Prostate gland (tissue), 2 donors: ENCODE results near the gene KLHL24. TPM values are rescaled to one million over a fixed set of nuclear protein-coding genes. Genes with fewer than 3 reads are reported as not detected.
"Not testable (repeated sequence)": the region's sequence is repeated elsewhere in the genome, so short reads cannot be mapped to it uniquely, and the experiment has no call there.

Experiments used
- DNase-seq: peaks from one replicate; pipeline ENCODE4 v3.0.0-alpha.2; 2019; ENCODE audit warnings: low spot score
- H3K27ac ChIP-seq, 2 donors: fragments of 200-600 bp; sonication (generic); 2 replicates each; pipeline ENCODE4 v1.5.1; 2017 to 2019
- H3K27me3 ChIP-seq: fragments of 200-600 bp; sonication (generic); replicated peaks from 2 replicates; pipeline ENCODE4 v1.5.1; 2019; ENCODE audit not compliant: insufficient read depth
- H3K36me3 ChIP-seq, 2 donors: fragments of 200-600 bp; sonication (generic); 1 replicate in 1 of 2; 2 replicates in 1 of 2; pipeline versions ENCODE4 v1.5.1 to v1.8.1; 2017 to 2019
- H3K4me1 ChIP-seq: fragments of 200-600 bp; sonication (generic); replicated peaks from 2 replicates; pipeline ENCODE4 v1.5.1; 2019
- H3K4me3 ChIP-seq, 2 donors: fragments of 200-600 bp; sonication (generic); 2 replicates each; pipeline ENCODE4 v1.5.1; 2017 to 2019
- H3K9me3 ChIP-seq: fragments of 200-600 bp; sonication (generic); 2 replicates; pipeline ENCODE4 v1.5.1; 2017
- POLR2A ChIP-seq: fragments of 450-650 bp; IDR thresholded peaks from one replicate; pipeline ENCODE4 v1.6.1; 2016; ENCODE audit warnings: antibody characterized with exemption, mild to moderate bottlenecking
- POLR2AphosphoS5 ChIP-seq: sonication (generic); formaldehyde crosslinking; IDR thresholded peaks from one replicate; pipeline ENCODE4 v1.6.1; 2017; ENCODE audit warnings: antibody characterized with exemption
- WGBS: methylation state at CpG from one replicate; pipeline ENCODE4 v1.1.5; 2018; 5-methylcytosine and 5-hydroxymethylcytosine counted together
- intact Hi-C: fragments of 100-400 bp; cut with DNase I; formaldehyde crosslinking; loops from one replicate; pipeline ENCODE4 v1.14.2; 2022
- total RNA-seq, 2 donors: library from RNA; depleted of rRNA; stranded (reverse); fragments of >200 nt; gene quantifications; one replicate each; pipeline ENCODE4 v1.1.0, GENCODE V29; 2016
- TF ChIP-seq, protein P1 (sequence below), 4 experiments: fragments of 200-600 bp in 2 of 4; fragments of 450-650 bp in 2 of 4; sonication (generic) in 2 of 4; IDR thresholded peaks; 1 replicate in 3 of 4; 2 replicates in 1 of 4; pipeline ENCODE4 v1.5.1; 2016 to 2019; ENCODE audit warnings: antibody characterized with exemption in 4 of 4, mild to moderate bottlenecking in 2 of 4, moderate library complexity in 2 of 4

KLHL24 gene
- total RNA-seq, 2 donors from 2014 or later, result 69.5 to 79.2 TPM

DNA sequence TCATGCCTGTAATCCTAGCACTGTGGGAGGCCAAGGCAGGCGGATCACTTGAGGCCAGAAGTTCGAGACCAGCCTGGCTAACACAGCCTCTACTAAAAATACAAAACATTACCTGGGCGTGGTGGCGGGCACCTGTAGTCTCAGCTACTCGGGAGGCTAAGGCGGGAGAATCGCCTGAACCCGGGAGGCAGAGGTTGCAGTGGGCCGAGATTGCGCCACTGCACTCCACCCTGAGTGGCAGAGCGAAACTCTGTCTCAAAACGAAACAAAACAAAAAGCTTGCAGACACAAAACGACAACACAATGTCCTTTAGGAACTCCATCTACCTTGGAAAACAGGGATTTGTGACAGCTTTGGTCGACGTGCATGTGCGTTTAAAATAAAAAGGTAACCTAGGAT lies 716 bp upstream of the KLHL24 start:
- intact Hi-C loops, result loop anchor here (5.0 to 10.0 kb wide), 3 partner anchors 63 to 160 kb away; partner anchors contain the start of gene YEATS2
- TF ChIP-seq, protein P1, sequence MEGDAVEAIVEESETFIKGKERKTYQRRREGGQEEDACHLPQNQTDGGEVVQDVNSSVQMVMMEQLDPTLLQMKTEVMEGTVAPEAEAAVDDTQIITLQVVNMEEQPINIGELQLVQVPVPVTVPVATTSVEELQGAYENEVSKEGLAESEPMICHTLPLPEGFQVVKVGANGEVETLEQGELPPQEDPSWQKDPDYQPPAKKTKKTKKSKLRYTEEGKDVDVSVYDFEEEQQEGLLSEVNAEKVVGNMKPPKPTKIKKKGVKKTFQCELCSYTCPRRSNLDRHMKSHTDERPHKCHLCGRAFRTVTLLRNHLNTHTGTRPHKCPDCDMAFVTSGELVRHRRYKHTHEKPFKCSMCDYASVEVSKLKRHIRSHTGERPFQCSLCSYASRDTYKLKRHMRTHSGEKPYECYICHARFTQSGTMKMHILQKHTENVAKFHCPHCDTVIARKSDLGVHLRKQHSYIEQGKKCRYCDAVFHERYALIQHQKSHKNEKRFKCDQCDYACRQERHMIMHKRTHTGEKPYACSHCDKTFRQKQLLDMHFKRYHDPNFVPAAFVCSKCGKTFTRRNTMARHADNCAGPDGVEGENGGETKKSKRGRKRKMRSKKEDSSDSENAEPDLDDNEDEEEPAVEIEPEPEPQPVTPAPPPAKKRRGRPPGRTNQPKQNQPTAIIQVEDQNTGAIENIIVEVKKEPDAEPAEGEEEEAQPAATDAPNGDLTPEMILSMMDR (IDR thresholded peaks at IDR 0.05), result no peak
- TF ChIP-seq POLR2AphosphoS5 (no peak), POLR2A (no peak)
- Histone ChIP-seq H3K27me3 (no peaks in the 10 kb centered on the region), H3K36me3 (no peaks in the 10 kb centered on the region), H3K4me3 (peak overlapping the region in 1 of 2 donors; percentile 95), H3K9me3 (no peaks in the 10 kb centered on the region), H3K4me1 (peaks cover 3% of the 10 kb centered on the region), H3K27ac (peak overlapping the region; percentile 98 to 100)
- 77% methylated on average over 16 of the region's 16 CpGs for WGBS
- no peak for DNase-seq

DNA sequence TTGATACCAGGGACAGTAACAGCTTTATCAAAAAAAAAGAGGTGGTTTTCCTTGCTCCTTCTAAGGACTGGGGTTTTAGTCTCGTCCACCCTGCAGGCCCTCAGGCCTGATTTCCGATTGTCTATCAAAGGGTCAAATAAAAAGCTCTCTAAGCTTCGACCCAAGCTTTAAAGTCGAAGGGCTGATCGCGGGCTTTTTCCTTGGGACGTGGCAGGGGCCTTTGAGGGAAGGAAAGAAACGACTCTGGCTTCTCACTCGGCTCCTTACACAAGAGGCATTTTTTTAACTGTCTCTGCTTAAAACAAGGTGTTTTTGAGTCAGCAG lies 354 bp upstream of the KLHL24 start:
- TF ChIP-seq, protein P1 (IDR thresholded peaks at IDR 0.05), result no peak
- TF ChIP-seq POLR2AphosphoS5, result no peak
- no peak for TF ChIP-seq POLR2A
- no peak for DNase-seq
- intact Hi-C loops, result loop anchor here (5.0 to 10.0 kb wide), 3 partner anchors 62 to 160 kb away; partner anchors contain the start of gene YEATS2
- Histone ChIP-seq H3K27ac (peak overlapping the region; percentile 98 to 100), H3K36me3 (no peaks in the 10 kb centered on the region), H3K4me1 (peaks cover 3% of the 10 kb centered on the region), H3K4me3 (peak overlapping the region; percentile 91 to 95), H3K9me3 (no peaks in the 10 kb centered on the region), H3K27me3 (no peaks in the 10 kb centered on the region)
- WGBS, result 3% methylated on average over 9 of the region's 9 CpGs

DNA sequence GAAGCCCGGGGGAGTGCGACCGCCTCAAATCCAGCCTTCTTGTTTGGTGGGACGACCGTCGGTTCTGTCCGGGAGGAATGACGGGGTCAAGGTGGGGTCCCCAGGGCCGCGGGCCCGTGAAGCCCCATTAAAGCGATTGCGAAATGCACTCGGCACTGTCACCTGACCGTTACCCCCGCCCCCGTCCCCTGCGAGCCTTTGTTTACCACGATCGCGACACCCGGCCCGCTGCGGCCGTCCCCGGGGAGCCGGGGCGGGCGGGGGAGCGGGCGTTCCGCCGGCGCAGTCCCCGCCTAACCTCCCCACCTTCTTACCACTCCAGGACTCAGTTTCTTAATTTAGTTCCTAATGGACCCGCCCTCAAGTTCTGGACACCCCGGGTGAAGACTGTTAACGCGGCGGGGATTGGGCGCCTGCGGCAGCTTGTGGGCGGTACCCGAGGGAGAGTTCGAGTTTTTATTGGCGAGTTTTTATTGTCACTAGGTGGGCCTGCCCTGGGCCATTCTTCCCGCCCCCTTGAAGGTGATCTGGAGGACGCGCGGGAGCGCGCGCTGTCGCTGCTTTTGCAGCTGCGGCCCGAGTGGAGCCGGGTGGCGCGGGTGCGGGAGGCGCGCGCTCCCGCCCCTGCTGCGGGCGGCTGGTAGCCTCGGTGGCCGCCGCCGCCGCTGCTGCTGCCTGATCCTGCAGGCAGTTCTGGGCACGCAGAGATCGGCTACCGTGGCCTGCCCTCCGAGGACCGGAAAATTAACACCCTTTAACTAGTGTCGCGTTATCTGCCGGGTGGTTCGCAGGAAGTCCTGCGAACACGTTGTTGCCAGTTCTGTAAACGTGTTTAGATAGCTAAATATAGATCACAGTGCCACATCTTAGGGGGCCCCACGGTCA lies 1.0 kb downstream of the KLHL24 start:
- H3K9me3 ChIP-seq, result no peaks in the 10 kb centered on the region
- peak overlapping the region; percentile 91 to 95 for H3K4me3 ChIP-seq
- TF ChIP-seq POLR2A (peak; percentile 79), POLR2AphosphoS5 (peak; percentile 89)
- TF ChIP-seq, protein P1 (IDR thresholded peaks at IDR 0.05), result peak in 2 of 4 experiments; percentile 13 to 22
- peak overlapping the region; percentile 98 to 100 for H3K27ac ChIP-seq
- intact Hi-C loops, result loop anchor here (5.0 to 10.0 kb wide), 3 partner anchors 61 to 162 kb away; partner anchors contain the start of gene YEATS2
- peaks cover 3% of the 10 kb centered on the region for H3K4me1 ChIP-seq
- no peaks in the 10 kb centered on the region for H3K27me3 ChIP-seq
- DNase-seq, result peak; percentile 97
- H3K36me3 ChIP-seq, result no peaks in the 10 kb centered on the region
- under 1% methylated on average over 76 of the region's 84 CpGs for WGBS

DNA sequence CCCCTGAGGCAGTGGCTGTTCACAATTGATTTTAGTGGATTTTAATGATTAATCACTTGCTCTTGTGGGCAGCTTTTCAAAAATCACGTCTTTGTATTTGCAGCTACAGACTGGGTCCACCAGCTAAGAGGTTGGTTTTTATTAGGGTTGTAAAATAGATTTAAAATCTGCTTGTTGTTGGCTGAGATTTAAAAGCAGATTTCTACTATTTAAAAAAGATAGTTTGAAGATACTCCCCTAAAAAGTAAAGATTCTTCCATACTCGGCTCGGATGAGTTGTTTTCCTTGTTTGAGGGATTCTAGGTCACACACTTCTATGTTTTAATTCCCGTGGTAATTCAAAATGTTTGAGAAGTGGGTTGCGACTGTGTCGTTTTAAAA lies 1.7 kb downstream of the KLHL24 start:
- TF ChIP-seq, protein P1 (IDR thresholded peaks at IDR 0.05), result no peak
- TF ChIP-seq POLR2AphosphoS5 (no peak), POLR2A (no peak)
- no peaks in the 10 kb centered on the region for H3K9me3 ChIP-seq
- no peaks in the 10 kb centered on the region for H3K36me3 ChIP-seq
- peaks cover 3% of the 10 kb centered on the region for H3K4me1 ChIP-seq
- H3K27ac ChIP-seq, result peak overlapping the region; percentile 98 to 100
- peak overlapping the region; percentile 91 to 95 for H3K4me3 ChIP-seq
- no peak for DNase-seq
- 12% methylated on average over 6 of the region's 6 CpGs for WGBS
- H3K27me3 ChIP-seq, result no peaks in the 10 kb centered on the region
- intact Hi-C loops, result loop anchor here (5.0 to 10.0 kb wide), 3 partner anchors 60 to 162 kb away; partner anchors contain the start of gene YEATS2

DNA sequence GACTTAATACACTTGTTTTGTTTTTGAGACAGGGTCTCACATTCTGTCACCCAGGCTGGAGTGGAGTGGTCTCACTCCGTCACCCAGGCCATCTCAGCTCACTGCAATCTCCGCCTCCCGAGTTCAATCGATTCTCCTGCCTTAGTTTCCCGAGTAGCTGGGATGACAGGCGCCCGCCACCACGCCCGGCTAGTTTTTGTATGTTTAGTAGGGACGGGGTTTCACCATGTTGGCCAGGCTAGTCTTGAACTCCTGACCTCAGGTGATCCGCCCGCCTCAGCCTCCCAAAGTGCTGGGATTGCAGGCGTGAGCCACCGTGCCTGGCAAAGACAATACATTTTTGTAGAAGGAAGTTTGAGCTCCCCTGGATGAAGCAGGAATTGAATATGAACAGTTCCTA lies 2.2 kb downstream of the KLHL24 start:
- H3K27ac ChIP-seq, result peak overlapping the region; percentile 98 to 100
- not testable (repeated sequence) for H3K27me3 ChIP-seq, H3K4me3 ChIP-seq, H3K4me1 ChIP-seq, H3K36me3 ChIP-seq, H3K9me3 ChIP-seq, DNase-seq
- WGBS, result 69% methylated on average over 14 of the region's 14 CpGs
- intact Hi-C loops, result loop anchor here (5.0 to 10.0 kb wide), 3 partner anchors 60 to 163 kb away; partner anchors contain the start of gene YEATS2
